Mesothelial cell of epicardium (in vitro differentiated cells): Measurements from ENCODE around the gene MOK. TPM values are rescaled to one million over a fixed set of nuclear protein-coding genes. Genes with fewer than 3 reads are reported as not detected.

ENCODE experiments used
- DNase-seq, 2 experiments: peaks; one replicate each; pipeline ENCODE4 v3.0.0; 2021; ENCODE audit warnings: low spot score in 2 of 2; ENCODE audit not compliant: unreplicated experiment in 2 of 2
- H3K27ac Mint-ChIP-seq: 2 replicates; pipeline ENCODE4 v1.8.0; 2021; ENCODE audit warnings: mixed read lengths
- H3K27me3 Mint-ChIP-seq: 2 replicates; pipeline ENCODE4 v1.8.0; 2021; ENCODE audit warnings: low read depth, mixed read lengths
- H3K36me3 Mint-ChIP-seq: 2 replicates; pipeline ENCODE4 v1.8.0; 2021; ENCODE audit warnings: mixed read lengths
- H3K4me1 Mint-ChIP-seq: 2 replicates; pipeline ENCODE4 v1.8.0; 2021; ENCODE audit warnings: mixed read lengths
- H3K4me3 Mint-ChIP-seq: 2 replicates; pipeline ENCODE4 v1.8.0; 2021; ENCODE audit warnings: mild to moderate bottlenecking, moderate library complexity, mixed read lengths
- H3K9me3 Mint-ChIP-seq: 2 replicates; pipeline ENCODE4 v1.8.0; 2021; ENCODE audit warnings: mixed read lengths
- CTCF ChIP-seq: fragments of 200-600 bp; sonication (generic); IDR thresholded peaks from one replicate; pipeline ENCODE4 v1.5.0; 2021; ENCODE audit warnings: antibody characterized with exemption; ENCODE audit not compliant: unreplicated experiment
- total RNA-seq: library from RNA; stranded (reverse); gene quantifications from 3 replicates; pipeline ENCODE4 v1.2.1, GENCODE V29; 2021

Gene MOK
- total RNA-seq, 1 donor from 2014 or later: 34.9 TPM

DNA sequence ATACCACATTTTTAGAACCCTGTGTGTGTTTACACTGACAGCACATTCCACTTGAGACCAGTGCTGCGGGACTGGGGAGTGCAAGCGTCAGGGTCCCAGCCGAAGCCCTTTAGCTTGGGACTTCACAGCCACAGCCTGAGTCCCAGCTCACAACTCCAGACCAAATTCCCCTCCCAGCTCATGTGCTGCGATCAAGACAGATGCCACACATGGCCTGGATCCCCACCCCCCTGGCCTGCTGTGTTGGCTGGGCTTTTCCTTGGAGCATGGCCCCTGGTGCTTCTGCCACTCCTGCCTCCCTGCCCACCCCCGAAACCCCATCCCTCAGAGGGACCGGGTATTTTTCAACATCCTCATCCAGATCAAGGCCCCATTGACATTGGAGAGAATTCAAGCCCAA lies 101.6 kb downstream of the MOK start:
- no peaks in the 10 kb centered on the region for H3K9me3 Mint-ChIP-seq
- peaks cover 19% of the 10 kb centered on the region for H3K36me3 Mint-ChIP-seq
- H3K27ac Mint-ChIP-seq: no peak overlapping the region
- no peaks in the 10 kb centered on the region for H3K27me3 Mint-ChIP-seq
- no peak overlapping the region for H3K4me3 Mint-ChIP-seq
- DNase-seq: no peak
- TF ChIP-seq CTCF: no peak
- H3K4me1 Mint-ChIP-seq: no peaks in the 10 kb centered on the region

DNA sequence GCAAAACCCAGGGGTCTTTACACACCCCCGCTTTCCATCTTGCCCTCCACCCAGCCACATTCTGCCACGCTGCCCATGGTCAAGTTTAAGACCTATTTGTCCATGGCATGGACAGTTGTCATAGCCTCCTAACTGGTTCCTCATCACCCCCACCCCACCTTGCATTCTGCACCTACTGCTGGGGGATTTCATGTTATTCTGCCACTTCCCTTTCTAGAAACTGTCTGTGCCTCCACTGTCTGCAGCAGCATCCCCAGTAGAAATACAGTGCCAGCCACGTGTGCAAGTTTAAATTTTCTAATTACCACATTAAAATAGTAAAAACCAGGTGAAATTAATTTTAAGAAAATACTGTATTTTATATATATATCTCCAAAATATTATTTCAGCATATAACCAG lies 102.0 kb downstream of the MOK start:
- Mint-ChIP-seq H3K36me3 (peaks cover 19% of the 10 kb centered on the region), H3K9me3 (no peaks in the 10 kb centered on the region), H3K27ac (no peak overlapping the region), H3K27me3 (no peaks in the 10 kb centered on the region), H3K4me3 (no peak overlapping the region), H3K4me1 (no peaks in the 10 kb centered on the region)
- DNase-seq: no peak
- no peak for TF ChIP-seq CTCF

- Mint-ChIP-seq H3K27me3 (no peaks in the 10 kb centered on the region), H3K27ac (no peak overlapping the region)
These were observed 103.2 kb downstream of the MOK start for GRCh38 chr14:102201776-102202175.

GRCh38 chr14:102201353-102201738 lies 103.6 kb downstream of the MOK start:
- Mint-ChIP-seq H3K27me3 (no peaks in the 10 kb centered on the region), H3K4me3 (no peak overlapping the region), H3K4me1 (peaks cover 12% of the 10 kb centered on the region), H3K9me3 (no peaks in the 10 kb centered on the region), H3K36me3 (peaks cover 24% of the 10 kb centered on the region), H3K27ac (no peak overlapping the region)
- DNase-seq: no peak
- TF ChIP-seq CTCF: no peak

More at GRCh38 chr14:102201776-102202175, 103.2 kb downstream of the MOK start:
- Mint-ChIP-seq H3K4me1 (peaks cover 9% of the 10 kb centered on the region), H3K9me3 (no peaks in the 10 kb centered on the region), H3K4me3 (no peak overlapping the region), H3K36me3 (peaks cover 26% of the 10 kb centered on the region)
- no peak for DNase-seq
- no peak for TF ChIP-seq CTCF

- peaks cover 24% of the 10 kb centered on the region for H3K36me3 Mint-ChIP-seq
- DNase-seq: no peak
These were observed 104.1 kb downstream of the MOK start for GRCh38 chr14:102200690-102201352.

More at GRCh38 chr14:102200690-102201352, 104.1 kb downstream of the MOK start:
- Mint-ChIP-seq H3K4me1 (peaks cover 13% of the 10 kb centered on the region), H3K27ac (no peak overlapping the region), H3K27me3 (no peaks in the 10 kb centered on the region), H3K9me3 (no peaks in the 10 kb centered on the region), H3K4me3 (no peak overlapping the region)
- no peak for TF ChIP-seq CTCF
